Ovary (tissue), 3 donors: ENCODE measurements around the gene TRAPPC2L.

Experiments used
- CTCF ChIP-seq, 3 donors: fragments of 450-650 bp in 2 of 3; fragments of 200-600 bp in 1 of 3; IDR thresholded peaks; one replicate each; pipeline versions ENCODE4 v1.5.1 to v1.8.0; 2016 to 2022; ENCODE audit warnings: antibody characterized with exemption in 3 of 3, mild to moderate bottlenecking in 1 of 3
- POLR2A ChIP-seq: fragments of 450-650 bp; IDR thresholded peaks from one replicate; pipeline ENCODE4 v1.6.1; 2017; ENCODE audit warnings: antibody characterized with exemption, mild to moderate bottlenecking, moderate library complexity
- donor health status: DM: no; HTN: no; CAD: no.

GRCh38 chr16:88903267-88903666 lies 46.3 kb downstream of the TRAPPC2L start:
- TF ChIP-seq CTCF (IDR thresholded peaks at IDR 0.05) (no peak), POLR2A (no peak)
